Subcutaneous adipose tissue (tissue), 4 donors: ENCODE results near the gene GNG7. TPM values are rescaled to one million over a fixed set of nuclear protein-coding genes. Genes with fewer than 3 reads are reported as not detected.

Experiments
- CTCF ChIP-seq: fragments of 450-650 bp; IDR thresholded peaks from one replicate; pipeline ENCODE4 v1.5.1; 2016; ENCODE audit warnings: low read depth, mild to moderate bottlenecking, control low read depth, antibody characterized with exemption, moderate library complexity
- total RNA-seq, 4 donors: library from RNA; depleted of rRNA; stranded (reverse); fragments of >200 nt; gene quantifications; one replicate each; pipeline ENCODE4 v1.1.0, GENCODE V29; 2016

GNG7 gene
- total RNA-seq, 4 donors from 2014 or later, result 0.16 to 3.6 (median 0.82) TPM

GRCh38 chr19:2659856-2660432 lies 42.5 kb downstream of the GNG7 start:
- no peak for TF ChIP-seq CTCF

GRCh38 chr19:2656533-2656932 lies 46.0 kb downstream of the GNG7 start:
- TF ChIP-seq CTCF, result no peak

GRCh38 chr19:2653710-2654707 lies 48.5 kb downstream of the GNG7 start:
- TF ChIP-seq CTCF, result no peak

- TF ChIP-seq CTCF, result no peak
Measured at GRCh38 chr19:2653218-2653617, 49.3 kb downstream of the GNG7 start.

GRCh38 chr19:2652504-2653099 lies 49.9 kb downstream of the GNG7 start:
- TF ChIP-seq CTCF, result no peak

GRCh38 chr19:2650515-2650914 lies 52.0 kb downstream of the GNG7 start:
- TF ChIP-seq CTCF, result no peak

- TF ChIP-seq CTCF, result no peak
Measured at GRCh38 chr19:2648528-2648937, 54.0 kb downstream of the GNG7 start.
